GM19239 (cell line): ENCODE data around the gene ITGAX.

ENCODE experiments used
- DNase-seq: peaks from one replicate; pipeline ENCODE4 v3.0.0; 2011; ENCODE audit warnings: low spot score; ENCODE audit not compliant: insufficient read length
- FAIRE-seq: peaks from 2 replicates; lab custom pipeline; 2011; peaks lifted over from hg19 to GRCh38; lab: Jason Lieb, UNC

ITGAX gene

GRCh38 chr16:31367853-31368252 lies 12.9 kb downstream of the ITGAX start:
- FAIRE-seq = no peak
- no peak for DNase-seq

DNA sequence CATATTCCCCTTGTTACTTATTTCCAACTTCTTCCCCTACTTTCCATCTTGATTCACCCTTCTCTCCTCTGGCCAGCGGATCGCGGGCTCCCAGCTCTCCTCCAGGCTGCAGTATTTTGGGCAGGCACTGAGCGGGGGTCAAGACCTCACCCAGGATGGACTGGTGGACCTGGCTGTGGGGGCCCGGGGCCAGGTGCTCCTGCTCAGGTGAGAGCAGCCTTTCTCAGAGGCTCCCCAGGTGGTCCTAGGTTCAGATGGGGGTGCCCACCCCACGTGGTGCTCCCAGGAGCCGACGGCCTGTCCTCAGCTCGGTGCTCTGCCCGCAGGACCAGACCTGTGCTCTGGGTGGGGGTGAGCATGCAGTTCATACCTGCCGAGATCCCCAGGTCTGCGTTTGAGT lies 16.0 kb downstream of the ITGAX start:
- FAIRE-seq (no peak), DNase-seq (no peak)

- DNase-seq = no peak
- no peak for FAIRE-seq
Observed at GRCh38 chr16:31371619-31372484, 16.9 kb downstream of the ITGAX start.

GRCh38 chr16:31373235-31373634 lies 18.3 kb downstream of the ITGAX start:
- DNase-seq (no peak), FAIRE-seq (no peak)

- FAIRE-seq (no peak), DNase-seq (no peak)
Observed at GRCh38 chr16:31375231-31375630, 20.3 kb downstream of the ITGAX start.

GRCh38 chr16:31376705-31377104 lies 21.7 kb downstream of the ITGAX start:
- DNase-seq = no peak

DNA sequence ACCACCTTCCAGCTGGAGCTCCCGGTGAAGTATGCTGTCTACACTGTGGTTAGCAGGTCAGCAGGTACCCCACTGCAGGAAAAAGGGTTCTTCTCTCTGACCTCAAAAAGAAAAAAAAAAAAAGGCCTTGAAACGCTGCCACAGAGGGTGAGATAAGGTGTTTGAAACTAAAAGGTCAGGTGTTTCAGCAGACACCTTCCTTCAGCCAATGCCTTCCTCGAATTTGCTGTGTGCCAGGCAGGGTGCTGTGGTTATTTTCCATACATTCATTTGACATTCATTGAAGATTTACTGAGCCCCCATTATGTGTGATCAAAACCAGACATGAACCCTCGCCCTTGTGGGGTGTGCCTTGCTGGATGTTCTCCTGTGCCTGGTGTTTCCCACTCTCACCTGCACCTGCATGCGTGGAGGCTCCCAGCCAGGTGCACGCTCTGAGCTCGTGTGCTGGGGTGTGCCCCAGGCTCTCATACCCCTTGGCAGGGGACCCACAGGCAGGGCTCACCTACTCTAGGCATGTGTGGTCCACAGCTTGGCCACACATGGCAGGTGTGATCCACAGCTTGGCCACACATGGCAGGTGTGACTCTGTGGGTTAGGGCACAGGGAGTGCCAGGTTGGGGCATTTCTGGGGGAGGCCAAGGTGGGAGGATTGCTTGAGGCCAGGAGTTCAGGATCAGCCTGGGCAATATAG lies 22.4 kb downstream of the ITGAX start:
- FAIRE-seq (no peak), DNase-seq (no peak)

More at GRCh38 chr16:31376705-31377104, 21.7 kb downstream of the ITGAX start:
- no peak for FAIRE-seq

DNA sequence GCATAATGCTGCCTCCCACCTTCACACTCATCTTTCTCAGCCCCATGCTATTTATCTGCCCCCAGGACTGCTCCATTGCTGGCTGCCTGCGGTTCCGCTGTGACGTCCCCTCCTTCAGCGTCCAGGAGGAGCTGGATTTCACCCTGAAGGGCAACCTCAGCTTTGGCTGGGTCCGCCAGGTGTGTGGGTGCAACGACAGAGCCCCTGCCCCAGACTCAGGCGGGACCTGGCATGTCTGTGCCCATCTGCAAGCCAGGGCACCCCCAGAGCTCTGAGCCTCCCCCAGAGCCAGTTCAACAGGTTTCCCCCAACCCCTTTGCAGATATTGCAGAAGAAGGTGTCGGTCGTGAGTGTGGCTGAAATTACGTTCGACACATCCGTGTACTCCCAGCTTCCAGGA lies 25.2 kb downstream of the ITGAX start:
- FAIRE-seq (no peak), DNase-seq (no peak)

DNA sequence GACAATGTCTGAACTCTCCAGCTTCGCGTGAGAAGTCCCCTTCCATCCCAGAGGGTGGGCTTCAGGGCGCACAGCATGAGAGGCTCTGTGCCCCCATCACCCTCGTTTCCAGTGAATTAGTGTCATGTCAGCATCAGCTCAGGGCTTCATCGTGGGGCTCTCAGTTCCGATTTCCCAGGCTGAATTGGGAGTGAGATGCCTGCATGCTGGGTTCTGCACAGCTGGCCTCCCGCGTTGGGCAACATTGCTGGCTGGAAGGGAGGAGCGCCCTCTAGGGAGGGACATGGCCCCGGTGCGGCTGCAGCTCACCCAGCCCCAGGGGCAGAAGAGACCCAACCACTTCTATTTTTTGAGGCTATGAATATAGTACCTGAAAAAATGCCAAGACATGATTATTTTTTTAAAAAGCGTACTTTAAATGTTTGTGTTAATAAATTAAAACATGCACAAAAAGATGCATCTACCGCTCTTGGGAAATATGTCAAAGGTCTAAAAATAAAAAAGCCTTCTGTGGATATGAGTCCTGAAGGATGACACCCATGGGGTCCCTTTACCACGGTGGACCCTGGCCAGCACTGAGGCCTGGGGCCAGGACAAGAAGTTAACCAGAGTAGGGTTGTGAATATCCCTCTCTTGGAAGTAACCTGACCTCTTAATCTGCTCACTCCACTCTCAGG lies 27.6 kb downstream of the ITGAX start:
- DNase-seq (peak; percentile 54), FAIRE-seq (no peak)

GRCh38 chr16:31385680-31386079 lies 30.7 kb downstream of the ITGAX start:
- no peak for DNase-seq
- no peak for FAIRE-seq

- FAIRE-seq (no peak), DNase-seq (no peak)
Observed at GRCh38 chr16:31386157-31386984, 31.4 kb downstream of the ITGAX start.

DNA sequence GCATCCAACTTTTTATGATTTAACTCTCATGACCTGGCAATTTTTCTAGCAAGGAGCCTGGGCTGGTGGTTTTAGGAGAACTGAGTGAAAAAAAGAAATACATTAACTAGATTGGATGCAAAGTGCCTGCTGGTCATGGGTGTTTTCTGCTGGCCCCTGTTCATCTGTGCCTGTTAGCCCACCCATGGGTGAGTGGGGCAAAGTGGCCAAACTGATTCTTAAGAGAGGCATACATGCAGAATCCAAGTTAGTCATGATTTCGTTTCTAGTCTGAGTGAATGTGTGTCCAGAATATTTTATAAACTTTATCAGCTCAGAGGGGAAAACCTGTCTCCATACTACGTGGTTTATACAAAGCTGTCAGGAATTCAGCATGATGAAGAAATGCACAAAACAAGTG lies 33.6 kb downstream of the ITGAX start:
- FAIRE-seq = no peak
- no peak for DNase-seq

GRCh38 chr16:31390504-31391041 lies 35.6 kb downstream of the ITGAX start:
- DNase-seq (no peak), FAIRE-seq (no peak)

DNA sequence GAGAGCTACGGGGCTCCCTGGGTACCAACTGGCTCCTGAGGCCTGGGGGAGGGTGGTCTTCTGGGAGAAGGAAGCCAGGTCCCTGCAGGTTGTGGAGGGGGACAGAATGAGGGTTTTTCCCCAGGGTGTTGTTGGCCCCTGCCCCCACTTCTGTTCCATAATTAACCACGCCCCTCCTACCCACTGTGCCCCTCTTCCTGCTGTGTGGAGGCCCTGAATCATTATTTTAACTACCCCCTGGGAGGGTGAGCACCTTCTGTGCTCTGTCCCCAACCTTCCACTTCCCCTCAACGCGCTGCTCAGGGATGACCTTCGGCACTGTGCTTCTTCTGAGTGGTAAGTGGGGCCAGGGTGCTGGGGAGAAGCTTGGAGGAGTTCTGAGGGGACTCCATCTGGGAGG lies 38.1 kb downstream of the ITGAX start, which contains the start of gene ITGAD:
ITGAD (plus strand) TSS at position 280 of the 400 bp plus-strand sequence; CDS start at position 306, 26 bp downstream.
- FAIRE-seq (no peak), DNase-seq (no peak)

GRCh38 chr16:31395647-31396046 lies 40.7 kb downstream of the ITGAX start:
- FAIRE-seq (no peak), DNase-seq (no peak)

DNA sequence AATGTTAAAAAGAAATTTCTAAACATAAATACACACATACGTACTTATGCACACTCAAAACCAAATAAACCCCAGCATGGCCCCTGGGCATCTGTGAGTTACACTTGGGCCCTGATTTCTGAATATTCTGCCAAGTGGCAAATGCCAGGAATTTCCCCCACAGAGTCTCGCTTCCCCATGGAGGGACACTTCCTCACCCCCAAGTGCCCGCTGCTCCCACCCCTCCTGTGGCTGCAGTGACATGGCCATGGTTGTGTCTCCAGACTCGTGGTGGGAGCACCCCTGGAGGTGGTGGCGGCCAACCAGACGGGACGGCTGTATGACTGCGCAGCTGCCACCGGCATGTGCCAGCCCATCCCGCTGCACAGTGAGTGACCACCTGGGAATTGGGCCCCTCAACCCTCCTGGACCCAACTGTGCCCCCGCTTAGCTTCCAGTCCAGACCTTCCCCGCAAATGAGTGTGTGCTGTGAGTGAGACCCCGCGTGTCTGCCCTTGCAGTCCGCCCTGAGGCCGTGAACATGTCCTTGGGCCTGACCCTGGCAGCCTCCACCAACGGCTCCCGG lies 42.2 kb downstream of the ITGAX start:
- DNase-seq (no peak), FAIRE-seq (no peak)

GRCh38 chr16:31397701-31398100 lies 42.7 kb downstream of the ITGAX start:
- FAIRE-seq (no peak), DNase-seq (no peak)

DNA sequence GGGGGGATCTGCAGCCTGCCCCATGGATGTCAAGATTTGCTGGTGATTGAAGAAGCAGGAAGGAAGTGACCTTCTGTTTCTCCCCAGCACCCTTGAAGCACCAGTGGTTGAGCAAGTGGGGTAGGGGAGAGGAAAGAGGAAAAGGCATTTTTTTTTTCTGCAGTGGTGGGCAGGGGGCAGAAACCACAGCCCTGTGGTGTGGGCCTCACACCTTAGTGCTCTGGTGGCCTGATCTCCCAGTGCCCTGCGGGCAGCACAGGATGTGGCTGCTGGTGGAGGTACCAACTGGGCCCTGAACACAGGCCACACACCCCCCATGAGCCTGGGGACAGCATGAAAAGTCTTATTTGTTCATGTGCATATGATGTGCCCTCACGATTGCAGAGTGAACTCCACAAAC lies 45.2 kb downstream of the ITGAX start:
- no peak for FAIRE-seq
- no peak for DNase-seq

GRCh38 chr16:31401436-31401835 lies 46.5 kb downstream of the ITGAX start:
- DNase-seq = no peak
- no peak for FAIRE-seq
